Ishikawa (cell line): ENCODE data around the gene SLFN14.

ENCODE experiments used
- CEBPB ChIP-seq: IDR thresholded peaks from 2 replicates; pipeline ENCODE4 v1.6.1; 2012
- CREB1 ChIP-seq: IDR thresholded peaks from 2 replicates; pipeline ENCODE4 v1.6.1; 2012; ENCODE audit warnings: low read depth
- EGR1 ChIP-seq: IDR thresholded peaks from 2 replicates; pipeline ENCODE4 v1.6.1; 2012
- EP300 ChIP-seq: IDR thresholded peaks from 2 replicates; pipeline ENCODE4 v1.6.1; 2012; ENCODE audit warnings: borderline replicate concordance
- FOXM1 ChIP-seq: IDR thresholded peaks from 2 replicates; pipeline ENCODE4 v1.6.1; 2012; ENCODE audit warnings: low read depth, borderline replicate concordance
- MAX ChIP-seq: IDR thresholded peaks from 2 replicates; pipeline ENCODE4 v1.6.1; 2012
- NFIC ChIP-seq: IDR thresholded peaks from 2 replicates; pipeline ENCODE4 v1.6.1; 2012
- RAD21 ChIP-seq: IDR thresholded peaks from 2 replicates; pipeline ENCODE4 v1.6.1; 2012; ENCODE audit warnings: low read depth
- REST ChIP-seq: IDR thresholded peaks from 2 replicates; pipeline ENCODE4 v1.6.1; 2012; ENCODE audit warnings: low read depth, mild to moderate bottlenecking
- TAF1 ChIP-seq: IDR thresholded peaks from 2 replicates; pipeline ENCODE4 v1.6.1; 2012; ENCODE audit warnings: low read depth, mild to moderate bottlenecking
- TCF12 ChIP-seq: IDR thresholded peaks from 2 replicates; pipeline ENCODE4 v1.6.1; 2012; ENCODE audit warnings: low read depth
- TEAD4 ChIP-seq: IDR thresholded peaks from 2 replicates; pipeline ENCODE4 v1.6.1; 2012
- USF1 ChIP-seq: IDR thresholded peaks from 2 replicates; pipeline ENCODE4 v1.6.1; 2012
- YY1 ChIP-seq: IDR thresholded peaks from 2 replicates; pipeline ENCODE4 v1.6.1; 2012; ENCODE audit warnings: low read depth
- ZBTB7A ChIP-seq: IDR thresholded peaks from 2 replicates; pipeline ENCODE4 v1.6.1; 2012; ENCODE audit warnings: low read depth

Gene SLFN14

DNA sequence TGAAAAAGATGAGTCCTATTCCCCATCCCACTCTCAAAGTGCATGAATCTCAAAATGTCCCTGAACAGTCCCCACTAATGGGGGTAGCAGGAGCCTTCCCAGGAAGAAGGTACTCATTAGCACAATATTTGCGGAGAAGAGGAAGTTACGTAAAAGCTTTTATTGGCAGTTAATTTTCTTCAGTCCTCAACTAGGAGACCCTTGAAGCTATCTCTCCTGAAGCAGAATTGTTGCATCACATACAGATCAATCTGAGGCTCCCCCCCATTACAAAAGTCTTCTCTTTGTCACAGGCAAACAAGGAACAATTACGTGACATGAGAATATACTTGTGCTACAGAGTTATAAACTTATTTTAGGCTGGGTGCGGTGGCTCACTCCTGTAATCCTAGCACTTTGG, 37.3 kb downstream of the SLFN14 start:
- TF ChIP-seq TAF1: no peak
- TF ChIP-seq TEAD4: no peak
- no peak for TF ChIP-seq FOXM1
- no peak for TF ChIP-seq EP300
- no peak for TF ChIP-seq ZBTB7A
- no peak for TF ChIP-seq MAX
- no peak for TF ChIP-seq USF1
- no peak for TF ChIP-seq RAD21

DNA sequence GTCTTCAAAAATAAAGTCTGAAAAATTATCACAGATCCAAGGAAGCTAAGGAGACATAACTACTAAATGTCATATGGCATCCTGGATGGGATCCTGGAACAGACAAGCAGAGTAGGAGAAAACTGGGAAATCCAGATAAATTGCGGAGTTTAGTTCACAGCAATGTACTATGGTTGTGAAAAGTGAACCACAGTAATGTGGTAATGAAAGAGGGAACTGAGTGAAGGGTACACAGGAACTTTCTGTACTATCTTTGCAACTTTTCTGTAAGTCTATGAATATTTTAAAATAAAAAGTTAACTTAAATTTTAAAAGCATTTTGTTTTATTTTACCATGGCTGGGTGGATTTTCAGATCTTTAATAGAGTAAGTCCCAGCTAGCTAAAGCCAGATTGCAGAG, 39.5 kb downstream of the SLFN14 start:
- TF ChIP-seq EP300 (no peak), MAX (no peak), CEBPB (no peak), TCF12 (no peak), USF1 (no peak), CREB1 (no peak), FOXM1 (no peak)

DNA sequence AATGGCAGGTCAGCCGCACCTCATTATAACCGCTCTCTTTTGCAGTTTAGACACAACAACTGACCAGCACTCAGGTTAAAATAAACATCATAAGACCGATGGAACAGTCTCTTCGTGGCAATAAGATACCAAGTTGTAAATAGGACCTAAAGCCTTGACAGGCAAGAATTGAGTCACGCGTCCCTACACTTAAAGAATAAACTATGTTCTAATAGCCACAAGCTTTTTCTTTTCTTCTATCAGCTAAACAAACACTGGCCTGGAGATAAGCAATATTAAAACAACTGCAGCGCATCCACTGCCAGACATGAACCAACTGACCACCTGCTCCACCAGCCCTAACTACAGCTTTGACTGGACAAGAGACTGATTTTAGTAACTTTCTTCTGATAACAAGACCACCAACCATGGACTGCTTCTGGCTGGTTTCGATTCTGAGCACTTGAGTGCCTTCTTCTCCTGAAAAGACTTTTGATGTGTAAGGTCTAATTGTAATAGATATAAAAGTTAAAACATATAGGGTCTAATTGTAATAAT, 40.6 kb downstream of the SLFN14 start:
- TF ChIP-seq YY1: no peak
- TF ChIP-seq REST: no peak
- TF ChIP-seq FOXM1: no peak
- TF ChIP-seq TCF12: no peak
- TF ChIP-seq EGR1: no peak
- no peak for TF ChIP-seq ZBTB7A
- TF ChIP-seq USF1: no peak
- no peak for TF ChIP-seq RAD21
- no peak for TF ChIP-seq TEAD4
- no peak for TF ChIP-seq EP300
- TF ChIP-seq NFIC: no peak
- TF ChIP-seq CREB1: no peak
- TF ChIP-seq TAF1: no peak
- TF ChIP-seq CEBPB: no peak
- TF ChIP-seq MAX: no peak

GRCh38 chr17:35519439-35519838, 41.2 kb downstream of the SLFN14 start:
- TF ChIP-seq CREB1 (no peak), FOXM1 (no peak), YY1 (no peak), ZBTB7A (no peak), USF1 (no peak), TEAD4 (no peak), EP300 (no peak), RAD21 (no peak), TCF12 (no peak), EGR1 (no peak), NFIC (no peak), TAF1 (no peak), CEBPB (no peak), MAX (no peak), REST (no peak)

DNA sequence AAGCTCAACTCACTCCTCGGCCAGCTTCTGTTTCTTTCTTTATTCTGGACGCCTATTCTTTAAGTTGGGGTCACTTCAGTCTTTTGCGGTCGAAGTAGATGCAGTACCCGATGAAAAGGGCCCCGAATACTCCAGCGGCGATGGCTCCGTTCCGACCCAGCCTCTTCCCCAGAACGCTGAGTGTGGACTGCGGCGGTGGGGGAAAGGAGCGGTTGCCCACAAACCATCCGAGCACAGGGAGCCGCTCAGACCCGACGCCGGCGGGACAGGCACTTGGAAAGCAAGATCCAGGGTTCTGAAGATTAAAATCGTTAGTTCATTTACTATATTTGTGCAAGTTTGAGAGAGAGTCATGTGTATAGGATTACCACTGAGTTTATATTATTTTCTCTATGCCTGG, 45.6 kb downstream of the SLFN14 start:
- no peak for TF ChIP-seq REST
- TF ChIP-seq CEBPB: no peak
- TF ChIP-seq NFIC: no peak
- TF ChIP-seq TEAD4: no peak
- no peak for TF ChIP-seq YY1
- TF ChIP-seq EP300: no peak
- TF ChIP-seq ZBTB7A: no peak
- no peak for TF ChIP-seq CREB1
- no peak for TF ChIP-seq EGR1
- no peak for TF ChIP-seq TAF1
- no peak for TF ChIP-seq RAD21
- TF ChIP-seq FOXM1: no peak
- TF ChIP-seq USF1: no peak
- no peak for TF ChIP-seq TCF12
- TF ChIP-seq MAX: no peak
